Stimulated activated CD8-positive, alpha-beta memory T cell treated with anti-CD3 and anti-CD28 coated beads, Interleukin-2, amount 100 ng/mL, for 1 hour (primary cell): ENCODE measurements around the gene RALGAPA2.

ENCODE experiments used
- DNase-seq, 2 donors: peaks; one replicate each; pipeline ENCODE4 v3.0.0-alpha.2; 2020; ENCODE audit warnings: low read depth in 2 of 2

RALGAPA2 gene

GRCh38 chr20:20407891-20408805 is 304.3 kb downstream of the RALGAPA2 start:
- no peak for DNase-seq

- no peak for DNase-seq
Measured at GRCh38 chr20:20406306-20406705, 306.1 kb downstream of the RALGAPA2 start.

- DNase-seq: no peak
Measured at GRCh38 chr20:20405623-20406022, 306.8 kb downstream of the RALGAPA2 start.

GRCh38 chr20:20404633-20405032 is 307.8 kb downstream of the RALGAPA2 start:
- DNase-seq: no peak

GRCh38 chr20:20401991-20402390 is 310.5 kb downstream of the RALGAPA2 start:
- no peak for DNase-seq

- no peak for DNase-seq
Measured at GRCh38 chr20:20399531-20400500, 312.6 kb downstream of the RALGAPA2 start.

GRCh38 chr20:20398123-20398522 is 314.3 kb downstream of the RALGAPA2 start:
- no peak for DNase-seq

- no peak for DNase-seq
Measured at GRCh38 chr20:20396794-20397193, 315.6 kb downstream of the RALGAPA2 start.

GRCh38 chr20:20395903-20396568 is 316.4 kb downstream of the RALGAPA2 start:
- no peak for DNase-seq

GRCh38 chr20:20395087-20395486 is 317.4 kb downstream of the RALGAPA2 start:
- DNase-seq: no peak

GRCh38 chr20:20393207-20394120 is 319.0 kb downstream of the RALGAPA2 start:
- no peak for DNase-seq

GRCh38 chr20:20391766-20392165 is 320.7 kb downstream of the RALGAPA2 start:
- no peak for DNase-seq

- no peak for DNase-seq
Measured at GRCh38 chr20:20391115-20391514, 321.3 kb downstream of the RALGAPA2 start.

- DNase-seq: no peak
Measured at GRCh38 chr20:20390393-20390792, 322.1 kb downstream of the RALGAPA2 start.

GRCh38 chr20:20386192-20386591 is 326.3 kb downstream of the RALGAPA2 start:
- DNase-seq: no peak

- no peak for DNase-seq
Measured at GRCh38 chr20:20375862-20376261, 336.6 kb downstream of the RALGAPA2 start.

- no peak for DNase-seq
Measured at GRCh38 chr20:20373091-20373571, 339.3 kb downstream of the RALGAPA2 start.

- no peak for DNase-seq
Measured at GRCh38 chr20:20371681-20372080, 340.8 kb downstream of the RALGAPA2 start.

GRCh38 chr20:20371083-20371482 is 341.4 kb downstream of the RALGAPA2 start:
- no peak for DNase-seq

- DNase-seq: no peak
Measured at GRCh38 chr20:20370094-20370575, 342.3 kb downstream of the RALGAPA2 start.
